Fibroblast of pulmonary artery (primary cell): ENCODE measurements around the gene BNC2.

Source experiments
- DNase-seq: peaks from one replicate; pipeline ENCODE4 v3.0.0-alpha.2; 2010; ENCODE audit warnings: low read depth
- H3K4me3 ChIP-seq: replicated peaks from 2 replicates; pipeline ENCODE4 v1.5.1; 2011; ENCODE audit warnings: low read depth, mild to moderate bottlenecking, control low read depth, low read length, moderate library complexity
- CTCF ChIP-seq: IDR thresholded peaks from 2 replicates; pipeline ENCODE4 v1.5.1; 2011; ENCODE audit warnings: mild to moderate bottlenecking, control low read depth, low read length, inconsistent platforms; ENCODE audit errors: missing control alignments

Gene BNC2

GRCh38 chr9:16721972-16722371, 148.5 kb downstream of the BNC2 start:
- peak overlapping the region; percentile 4 for H3K4me3 ChIP-seq
- TF ChIP-seq CTCF = no peak

GRCh38 chr9:16720386-16720785, 150.1 kb downstream of the BNC2 start:
- peak; percentile 47 for DNase-seq
- no peak overlapping the region for H3K4me3 ChIP-seq
- TF ChIP-seq CTCF = no peak

More at GRCh38 chr9:16721972-16722371, 148.5 kb downstream of the BNC2 start:
- peak; percentile 94 for DNase-seq

GRCh38 chr9:16719921-16720320, 150.5 kb downstream of the BNC2 start:
- no peak overlapping the region for H3K4me3 ChIP-seq
- no peak for DNase-seq
- TF ChIP-seq CTCF = no peak

- no peak for DNase-seq
- TF ChIP-seq CTCF = no peak
- H3K4me3 ChIP-seq = no peak overlapping the region
Measured at GRCh38 chr9:16718952-16719351, 151.5 kb downstream of the BNC2 start.

GRCh38 chr9:16718296-16718695, 152.2 kb downstream of the BNC2 start:
- DNase-seq = no peak
- no peak for TF ChIP-seq CTCF
- no peak overlapping the region for H3K4me3 ChIP-seq

GRCh38 chr9:16716601-16717000, 153.9 kb downstream of the BNC2 start:
- no peak for DNase-seq
- H3K4me3 ChIP-seq = no peak overlapping the region
- no peak for TF ChIP-seq CTCF

GRCh38 chr9:16715404-16715803, 155.1 kb downstream of the BNC2 start:
- peak; percentile 65 for DNase-seq
- no peak overlapping the region for H3K4me3 ChIP-seq
- TF ChIP-seq CTCF = no peak
